HG02943 (cell line): ENCODE measurements around the gene PIK3R6.

Source experiments
- ATAC-seq: cut with Tn5 transposase; IDR thresholded peaks from one replicate; pipeline ENCODE4 v1.9.1; 2021; ENCODE audit warnings: mild to moderate bottlenecking, low read depth, moderate library complexity; ENCODE audit not compliant: unreplicated experiment

Gene PIK3R6, protein sequence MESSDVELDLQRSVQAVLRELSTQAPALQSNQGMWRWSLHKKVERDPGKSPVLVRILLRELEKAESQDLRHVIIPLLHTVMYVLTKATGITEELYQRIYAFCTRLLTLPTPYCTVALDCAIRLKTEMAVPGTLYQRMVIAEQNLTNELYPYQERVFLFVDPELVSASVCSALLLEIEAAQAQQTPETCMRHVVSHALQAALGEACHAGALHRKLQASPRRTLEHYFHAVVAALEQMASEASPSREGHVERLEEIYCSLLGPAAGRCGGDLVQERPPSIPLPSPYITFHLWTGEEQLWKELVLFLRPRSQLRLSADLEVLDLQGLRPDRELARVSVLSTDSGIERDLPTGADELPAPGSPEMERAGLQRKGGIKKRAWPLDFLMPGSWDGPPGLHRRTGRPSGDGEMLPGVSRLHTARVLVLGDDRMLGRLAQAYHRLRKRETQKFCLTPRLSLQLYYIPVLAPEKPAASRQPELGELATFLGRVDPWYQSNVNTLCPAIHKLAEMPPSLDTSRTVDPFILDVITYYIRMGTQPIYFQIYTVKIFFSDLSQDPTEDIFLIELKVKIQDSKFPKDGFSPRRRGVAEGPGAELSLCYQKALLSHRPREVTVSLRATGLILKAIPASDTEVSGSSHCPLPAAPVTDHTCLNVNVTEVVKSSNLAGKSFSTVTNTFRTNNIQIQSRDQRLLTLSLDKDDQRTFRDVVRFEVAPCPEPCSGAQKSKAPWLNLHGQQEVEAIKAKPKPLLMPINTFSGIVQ

DNA sequence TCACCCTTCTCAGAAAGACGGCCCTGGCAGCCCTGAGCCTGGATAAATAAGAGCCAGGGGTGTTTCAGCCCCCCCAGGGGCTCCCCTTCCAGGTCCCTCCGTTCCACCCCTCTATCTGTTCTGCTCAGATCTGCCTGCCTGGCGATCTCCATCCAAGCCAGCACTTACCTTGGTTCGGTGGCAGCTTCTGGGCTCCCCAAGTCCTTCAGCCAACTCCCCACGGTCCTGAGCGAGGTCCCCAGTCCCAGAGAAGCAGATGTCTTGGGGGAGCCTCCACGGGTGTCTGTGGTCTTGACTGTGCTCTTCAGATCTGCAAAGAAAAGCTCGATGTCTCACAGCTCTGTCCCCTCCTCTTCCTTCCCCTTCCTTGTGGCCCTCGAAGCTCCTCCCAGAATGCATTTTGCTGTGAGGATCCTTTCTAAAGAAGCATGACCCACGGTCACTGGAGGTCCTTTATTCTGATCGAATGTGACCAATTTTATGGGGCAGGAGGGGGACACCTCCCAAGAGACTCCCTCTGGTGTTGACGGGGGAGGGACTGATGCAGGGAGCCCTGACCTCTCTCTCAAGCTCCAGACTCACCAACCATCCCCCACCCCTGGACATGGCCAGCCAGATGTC, at the start of gene PIK3R6:
TSS of gene PIK3R6 (minus strand) at position 314 of the 621 bp plus-strand sequence. CDS start 17,880 bp downstream, outside the sequence.
- ATAC-seq, result no peak

DNA sequence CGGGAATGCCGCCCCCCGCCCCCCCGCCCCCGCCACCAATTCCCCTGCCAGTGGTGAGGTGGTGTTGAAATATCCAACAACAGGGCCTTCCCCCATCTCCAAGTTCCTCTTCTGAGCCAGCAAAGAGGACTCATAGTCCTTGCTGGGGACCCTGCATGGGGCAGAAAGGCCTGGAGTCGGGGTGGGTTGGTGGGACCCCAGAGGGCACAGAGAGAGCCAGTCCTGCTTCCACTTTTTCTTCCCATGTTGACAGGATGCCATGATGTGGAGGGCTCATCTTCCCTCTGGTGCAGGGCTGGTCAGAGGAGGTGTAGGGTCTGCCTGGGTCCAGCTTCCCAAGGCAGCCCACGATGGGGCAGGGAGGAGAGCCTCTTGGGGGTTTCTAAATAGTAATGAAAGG, 49.0 kb upstream of the PIK3R6 start:
- ATAC-seq, result no peak

DNA sequence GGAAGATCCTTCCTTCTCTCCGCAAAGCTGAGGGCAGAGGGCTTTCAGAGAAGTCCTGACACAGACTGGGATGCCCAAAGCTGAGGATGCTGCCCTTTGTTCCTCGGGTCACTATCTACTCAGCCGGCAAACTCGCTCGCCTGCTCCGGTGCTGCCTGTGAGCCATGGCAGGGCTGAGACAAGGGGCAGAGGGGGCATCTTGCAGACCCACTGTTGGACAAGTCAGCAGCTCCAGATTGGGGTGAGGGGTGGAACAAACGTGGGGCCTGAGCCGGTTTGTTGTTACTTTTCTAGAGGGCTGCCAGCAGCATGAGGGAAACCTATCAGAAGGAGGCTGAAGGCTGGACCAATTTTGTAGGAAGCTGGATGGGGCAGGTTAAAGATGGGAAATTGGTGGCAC, 47.1 kb upstream of the PIK3R6 start:
- no peak for ATAC-seq

DNA sequence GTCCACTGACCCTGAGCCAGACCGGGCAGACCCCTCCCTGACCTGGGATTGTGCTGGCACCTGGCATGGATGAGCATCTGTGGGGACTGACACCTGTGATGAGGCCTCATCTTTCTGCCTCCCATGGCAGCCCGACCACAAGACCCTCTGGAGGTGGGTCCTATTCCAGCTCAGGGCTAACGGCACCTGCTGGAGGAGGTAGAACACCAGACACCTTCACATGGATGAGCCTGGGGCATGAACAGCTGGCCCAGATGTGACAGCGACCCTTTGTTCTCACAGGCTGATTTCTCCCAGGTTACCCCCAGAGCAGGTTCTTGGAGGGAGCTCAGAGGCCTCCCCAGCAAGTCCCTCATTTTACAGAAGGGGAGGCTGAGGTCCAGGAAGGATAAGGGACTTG, 46.4 kb upstream of the PIK3R6 start:
- no peak for ATAC-seq

DNA sequence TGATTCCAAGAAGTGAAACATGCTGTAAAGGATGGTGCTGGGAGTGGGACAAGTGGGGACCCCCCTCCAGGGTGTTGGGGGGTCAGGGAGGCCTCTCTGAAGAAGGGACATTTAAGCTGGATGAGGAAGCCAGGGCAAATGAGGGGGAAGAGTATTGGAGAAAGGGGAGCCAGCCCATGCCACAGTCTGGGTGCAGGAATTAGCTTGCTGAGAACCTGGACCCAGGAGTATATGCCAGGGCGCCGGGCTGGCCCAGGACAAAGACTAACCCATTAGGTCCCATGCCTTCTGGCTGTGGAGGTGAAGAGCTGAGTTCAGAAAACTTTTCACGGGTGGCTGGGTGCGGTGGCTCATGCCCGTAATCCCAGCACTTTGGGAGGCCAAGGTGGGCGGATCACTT, 45.6 kb upstream of the PIK3R6 start:
- ATAC-seq, result no peak

DNA sequence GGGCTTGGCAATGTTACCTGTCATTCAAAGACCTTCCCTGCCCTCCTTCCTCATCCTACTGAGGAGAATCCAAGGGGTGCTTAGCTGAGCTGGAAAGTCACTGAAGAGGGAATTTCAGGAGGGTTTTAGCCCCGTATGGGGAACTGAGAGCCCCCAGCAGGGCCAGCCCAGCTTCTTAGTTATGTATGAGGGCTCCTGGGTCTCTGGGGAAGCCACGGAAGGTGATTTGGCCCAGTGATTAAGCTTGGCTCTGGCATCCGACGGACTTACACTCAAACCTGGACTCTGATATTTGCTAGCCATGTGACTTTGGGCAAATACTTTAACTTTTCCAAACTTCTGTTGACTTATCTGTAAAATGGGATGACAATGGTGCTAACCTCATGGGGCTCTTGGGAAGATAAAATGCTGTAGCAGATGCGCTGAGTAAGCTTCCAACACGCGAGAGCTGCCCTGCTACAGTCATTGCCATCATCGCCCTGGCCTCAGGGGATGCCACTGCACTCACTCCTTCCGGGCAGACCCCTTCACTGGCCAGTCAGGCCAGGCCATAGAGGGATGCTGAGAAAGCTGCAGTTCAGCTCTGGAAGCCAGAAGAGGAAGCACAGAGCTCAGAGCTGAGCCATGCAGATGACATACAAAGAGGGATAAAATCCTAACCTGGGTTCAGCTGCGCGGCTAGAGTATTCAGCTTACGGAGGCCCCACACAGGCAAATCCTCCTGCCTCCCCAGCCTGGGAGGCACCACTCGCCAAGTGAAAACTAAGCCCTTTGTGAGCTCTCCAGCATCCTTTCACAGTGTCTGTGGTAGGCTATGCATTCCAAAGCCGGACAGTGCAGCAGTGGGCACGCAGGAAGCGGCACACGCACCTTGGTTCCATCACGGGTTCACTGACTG, 44.9 kb upstream of the PIK3R6 start:
- ATAC-seq, result no peak

DNA sequence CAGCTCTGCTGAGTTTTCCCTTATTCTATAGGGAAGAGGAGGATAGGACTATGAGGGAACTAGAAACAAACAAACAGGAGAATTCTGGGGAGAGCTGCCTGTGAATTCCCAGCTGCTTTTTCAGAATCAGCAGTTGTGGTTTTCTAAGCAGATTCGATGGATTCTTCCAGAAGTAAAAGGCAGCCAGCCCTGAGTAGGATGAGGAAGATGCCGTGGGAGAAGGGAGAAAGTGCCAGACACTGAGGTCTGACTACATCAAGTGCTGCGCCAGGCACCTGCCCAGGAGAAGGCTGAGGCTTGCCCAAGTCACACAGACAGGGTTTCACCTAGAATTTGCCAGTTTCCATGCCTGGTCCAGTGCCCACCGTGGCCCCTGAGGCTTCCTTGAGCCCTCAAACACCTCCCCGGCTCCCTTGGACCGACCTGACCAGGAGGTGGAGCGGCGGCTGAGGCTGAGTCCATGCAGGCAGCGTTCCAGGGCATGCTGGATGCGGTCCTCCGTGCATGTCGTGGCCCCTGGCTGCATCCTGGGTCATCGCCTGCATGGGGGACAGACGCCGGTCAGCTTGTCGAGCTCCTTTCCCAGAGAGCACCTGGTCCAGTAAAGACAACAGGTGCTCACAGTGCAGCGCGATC, 43.6 kb upstream of the PIK3R6 start:
- ATAC-seq, result no peak

DNA sequence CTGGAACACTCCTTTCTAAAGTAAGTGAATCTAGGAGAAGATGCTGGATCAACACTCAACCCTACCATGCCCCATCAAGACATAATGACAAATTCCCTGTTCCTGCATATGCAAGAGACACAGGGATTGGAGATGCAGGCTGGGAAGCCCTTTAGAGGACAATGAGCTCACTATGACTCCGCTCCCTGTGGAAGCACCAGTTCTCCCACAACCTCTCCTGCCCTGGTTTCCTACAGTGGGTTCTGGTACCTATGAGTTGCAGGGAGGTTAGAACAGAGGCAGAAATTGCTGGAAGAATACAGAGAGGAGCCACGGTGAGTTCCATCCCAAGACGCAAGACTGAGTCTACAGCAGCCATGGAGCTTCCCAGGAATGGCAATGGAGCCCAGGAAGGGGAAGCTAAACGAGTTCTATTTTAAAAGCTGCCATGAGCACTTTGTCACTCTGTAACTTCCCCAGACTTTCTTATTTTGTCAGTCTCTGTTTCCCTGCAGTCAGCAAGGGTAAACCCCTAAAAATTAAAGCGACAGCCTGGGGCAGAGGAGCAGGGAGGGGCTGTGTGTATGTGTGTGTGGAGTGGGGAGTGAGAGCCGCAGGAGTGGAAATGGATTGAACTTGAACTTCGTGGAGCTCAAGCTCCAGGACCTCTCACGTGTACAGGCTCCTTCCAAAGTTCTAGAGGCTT, 42.3 kb upstream of the PIK3R6 start:
- no peak for ATAC-seq

DNA sequence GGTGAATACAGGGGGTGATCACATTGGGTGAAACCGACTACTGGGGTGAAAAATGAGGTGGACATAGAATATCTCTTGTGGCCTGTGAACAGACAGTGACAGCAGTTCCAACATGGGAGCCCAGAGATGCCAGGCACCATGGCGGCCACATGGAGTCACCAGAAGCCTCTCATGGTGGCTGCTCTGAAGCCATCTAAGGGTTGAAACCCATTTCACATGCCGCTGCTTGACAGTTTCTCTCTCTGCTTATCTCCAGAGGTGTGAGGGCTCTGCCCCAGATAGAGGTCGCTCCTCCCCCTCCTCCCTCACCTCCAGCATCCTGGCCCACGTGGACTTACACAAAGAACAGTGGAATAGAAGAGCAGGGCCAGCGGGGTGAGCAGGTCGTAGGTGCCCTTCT, 37.9 kb upstream of the PIK3R6 start:
- ATAC-seq, result no peak

DNA sequence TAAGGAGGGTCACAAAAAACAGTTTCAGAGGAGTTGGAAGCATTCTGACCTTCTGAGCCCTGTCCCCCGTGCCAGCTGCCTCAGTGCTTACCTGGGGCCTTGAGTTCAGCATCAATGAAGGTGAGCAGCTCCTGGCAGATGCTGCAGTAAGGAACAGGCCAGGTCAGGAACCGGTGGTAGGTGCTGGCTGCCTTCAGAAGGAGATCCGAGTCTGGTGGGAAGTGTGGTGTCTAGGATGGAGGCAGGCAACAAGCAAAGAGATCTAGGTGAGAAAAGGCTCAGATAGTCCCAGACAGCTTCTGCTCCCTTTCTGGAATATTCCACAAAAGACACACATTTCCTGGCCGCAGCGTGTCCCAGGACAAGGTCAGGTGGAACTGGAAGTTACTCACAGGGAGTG, 37.2 kb upstream of the PIK3R6 start:
- ATAC-seq, result no peak

DNA sequence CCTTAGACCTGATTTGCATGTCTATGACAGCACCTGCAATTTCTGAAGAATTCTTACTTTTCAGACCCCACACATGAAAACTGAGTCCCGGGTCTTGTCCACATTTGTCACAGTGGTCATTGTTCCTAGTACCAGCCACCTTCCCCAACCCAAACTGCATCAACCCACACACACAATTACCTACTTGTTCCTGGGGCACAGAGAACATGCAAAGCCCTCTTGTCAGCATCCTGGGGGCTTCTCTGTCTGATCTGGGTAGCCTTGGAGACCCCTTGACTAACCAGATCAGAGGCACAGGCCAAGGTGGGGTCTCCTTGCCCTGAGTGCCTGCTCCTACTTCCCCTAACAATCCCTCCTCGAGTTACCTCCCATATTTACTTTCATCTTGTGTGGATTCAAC, 36.7 kb upstream of the PIK3R6 start:
- no peak for ATAC-seq

DNA sequence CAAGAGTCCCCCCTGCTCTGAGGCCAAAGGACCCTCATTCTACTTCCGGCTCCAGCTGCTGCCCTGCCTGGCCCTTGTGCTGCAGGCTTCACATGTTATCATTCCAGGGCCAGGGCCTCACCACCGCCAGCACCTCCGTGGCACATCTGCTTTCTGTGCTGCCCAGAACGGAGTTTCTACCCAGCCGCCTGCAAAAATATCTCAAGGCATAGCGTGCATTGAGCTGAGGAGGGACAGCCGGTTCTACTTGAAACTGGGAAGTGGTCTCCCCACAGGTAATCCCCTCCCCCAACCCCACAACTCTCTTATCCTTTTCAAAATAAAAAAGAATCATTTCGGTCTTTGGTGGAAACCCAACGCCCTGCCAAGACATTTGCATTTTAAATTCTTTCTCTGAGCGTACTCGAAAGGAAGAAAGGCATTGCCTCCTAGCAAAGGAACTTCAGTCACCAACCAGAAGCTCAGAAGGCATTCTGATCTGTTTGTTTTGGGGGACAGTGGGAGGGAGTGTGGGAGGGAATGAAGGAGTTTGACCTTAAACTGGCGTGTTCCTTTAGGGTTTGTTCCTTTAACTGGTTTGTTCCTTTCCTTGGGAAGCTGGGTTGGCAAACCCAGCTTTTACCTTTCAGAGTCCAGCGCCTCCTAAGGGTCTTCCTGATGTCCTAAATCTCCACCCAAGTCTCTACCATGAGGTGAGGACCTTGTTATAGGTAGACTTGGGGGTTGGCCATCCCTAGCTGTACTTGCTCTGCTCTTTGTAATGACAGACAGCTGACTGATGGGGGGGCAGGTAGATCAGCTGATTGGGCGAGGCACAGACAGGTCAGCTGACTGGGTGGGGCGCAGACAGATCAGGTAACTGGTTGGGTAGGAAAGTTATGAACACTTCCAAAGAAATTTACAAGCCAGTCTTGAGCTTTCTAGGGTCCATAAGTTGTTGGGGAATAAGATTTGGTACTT, 33.4 kb upstream of the PIK3R6 start:
- no peak for ATAC-seq

DNA sequence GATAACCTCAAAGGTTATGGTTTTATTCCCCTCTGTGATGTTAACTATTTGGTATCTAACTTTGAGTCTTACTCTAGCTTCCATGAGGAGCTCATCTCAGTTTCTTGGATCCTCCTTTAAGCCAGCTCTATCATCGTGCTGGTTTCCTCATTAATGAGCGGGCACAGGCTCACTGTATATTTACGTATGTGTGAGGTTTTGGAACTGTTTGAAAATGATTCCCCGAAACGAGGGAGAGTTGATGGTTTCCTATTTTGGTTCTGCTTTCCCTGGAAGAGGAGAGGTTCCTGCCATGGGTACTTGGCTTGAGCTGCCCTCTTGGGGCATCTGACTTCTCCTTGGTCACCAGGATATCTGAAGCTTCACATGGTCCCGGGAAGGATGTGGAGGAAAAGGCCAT, 32.7 kb upstream of the PIK3R6 start:
- no peak for ATAC-seq

DNA sequence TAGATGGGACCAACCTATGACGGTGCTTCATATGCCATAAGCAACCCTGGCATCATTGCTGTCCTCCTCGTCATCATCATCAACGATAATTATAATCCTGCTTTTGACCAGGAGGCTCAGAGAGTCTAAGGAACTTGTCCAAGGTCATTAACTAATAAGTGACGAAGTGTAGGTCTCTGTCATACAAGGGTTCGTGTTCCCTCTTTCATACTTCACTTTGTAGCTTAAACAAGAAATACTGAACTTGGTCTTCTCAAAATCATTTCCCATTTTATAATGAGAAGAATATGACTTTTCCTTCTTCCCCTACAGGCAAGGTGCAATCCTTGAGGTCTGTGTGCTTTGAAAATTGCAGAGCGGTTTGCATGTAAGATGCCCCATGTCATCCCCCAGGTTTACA, 31.2 kb upstream of the PIK3R6 start:
- ATAC-seq, result no peak

DNA sequence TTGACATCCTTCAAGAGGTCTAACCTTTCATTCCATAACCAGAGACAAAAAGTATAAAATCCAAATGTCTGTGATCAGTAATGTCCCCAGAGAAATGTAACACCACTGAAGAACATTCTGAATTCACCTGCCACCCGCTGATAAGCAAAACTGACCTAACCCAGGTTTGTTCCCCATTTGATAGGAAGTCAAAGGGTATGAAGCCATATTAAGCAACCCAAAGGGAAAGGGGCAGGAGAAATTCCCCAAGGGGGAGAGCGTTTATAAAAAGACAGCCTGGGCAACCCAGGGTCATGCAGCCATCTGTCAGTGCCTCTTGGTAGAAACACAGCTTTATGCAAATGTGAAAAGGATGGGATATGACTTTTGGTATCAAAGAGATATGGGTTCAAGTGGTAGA, 30.7 kb upstream of the PIK3R6 start:
- ATAC-seq, result no peak

DNA sequence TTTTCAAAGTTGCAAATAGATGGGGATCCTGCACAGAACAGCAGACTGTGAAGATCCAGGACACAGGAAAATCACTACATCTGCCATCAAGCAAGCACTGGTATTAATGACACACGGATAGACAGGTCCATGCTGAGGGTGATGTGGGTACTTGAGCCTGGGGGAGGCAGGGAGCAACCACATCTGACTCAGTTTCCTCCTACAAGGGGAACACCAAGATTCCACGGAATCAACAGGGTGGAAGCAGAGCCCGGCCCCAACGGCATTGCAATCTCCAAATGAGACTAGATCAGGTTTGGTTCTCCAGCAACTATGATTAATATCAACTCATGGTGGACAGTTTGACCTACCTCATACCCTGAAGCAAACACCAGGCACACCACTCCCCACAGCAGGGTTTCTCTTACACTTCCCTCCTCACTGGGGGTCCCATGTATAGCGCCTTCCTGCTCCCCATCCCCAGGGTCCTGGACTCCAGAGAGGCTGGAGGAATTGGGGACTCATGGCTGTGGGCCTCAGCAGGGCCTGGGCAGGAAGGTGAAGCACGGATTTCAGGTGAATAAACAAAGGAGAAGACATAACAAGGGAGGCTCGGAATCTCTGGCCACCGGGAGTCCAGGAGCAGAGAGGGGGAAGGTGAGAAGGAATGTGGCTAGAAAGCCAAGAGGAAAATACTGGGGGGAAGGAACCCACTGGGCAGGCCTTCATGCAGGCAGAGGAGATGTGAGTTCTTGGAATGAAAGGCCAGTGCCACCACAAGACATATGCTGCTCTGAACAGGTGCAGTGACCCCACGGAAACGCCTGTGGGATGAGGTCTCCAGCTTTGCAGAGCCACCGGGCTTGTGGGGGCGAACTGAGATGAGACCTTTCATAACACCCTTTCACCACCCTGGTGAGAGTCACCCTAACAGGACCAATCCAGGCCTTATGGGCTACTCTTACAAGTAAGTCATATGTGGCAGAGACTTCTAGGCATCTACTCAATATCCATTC, 29.5 kb upstream of the PIK3R6 start:
- no peak for ATAC-seq

DNA sequence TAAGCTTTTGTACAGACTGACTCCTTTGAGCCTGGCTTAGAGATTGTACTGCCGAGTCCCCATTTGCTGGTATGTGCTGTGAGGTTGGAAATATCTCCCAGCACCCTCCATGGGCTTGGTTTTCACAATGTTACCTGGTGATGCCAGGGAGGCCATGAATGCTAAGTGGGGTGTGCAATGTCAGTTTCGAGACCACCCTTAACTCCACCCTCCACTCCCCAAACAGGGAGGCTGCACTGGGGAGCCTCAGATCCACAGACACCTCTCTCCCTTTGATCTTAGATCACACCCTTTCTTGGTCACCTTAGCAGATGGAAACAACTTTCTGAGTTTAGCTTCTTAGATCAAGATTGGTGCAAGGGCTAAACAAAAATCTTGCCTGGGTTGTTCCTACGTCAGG, 28.6 kb upstream of the PIK3R6 start:
- ATAC-seq, result no peak
